HEK293 (cell line): ENCODE measurements around the gene ZNF260.

Experiments
- ATF2 ChIP-seq: fragments of 450-650 bp; formaldehyde crosslinking; IDR thresholded peaks from 2 replicates; pipeline ENCODE4 v1.5.1; 2016; ENCODE audit warnings: missing biosample characterization, missing genetic modification characterization, low read depth
- BCL11A ChIP-seq: fragments of 450-650 bp; formaldehyde crosslinking; IDR thresholded peaks from 2 replicates; pipeline ENCODE4 v1.5.1; 2016; ENCODE audit warnings: low read depth, missing biosample characterization, missing genetic modification characterization
- GLI2 ChIP-seq: fragments of 450-650 bp; formaldehyde crosslinking; IDR thresholded peaks from 2 replicates; pipeline ENCODE4; 2017; ENCODE audit warnings: missing biosample characterization, missing genetic modification characterization, low read depth, borderline replicate concordance
- GLI4 ChIP-seq: fragments of 450-650 bp; formaldehyde crosslinking; IDR thresholded peaks from 2 replicates; pipeline ENCODE4 v1.5.1; 2016; ENCODE audit warnings: missing biosample characterization, missing genetic modification characterization
- GLIS1 ChIP-seq: fragments of 450-650 bp; formaldehyde crosslinking; IDR thresholded peaks from 2 replicates; pipeline ENCODE4 v1.5.1; 2016; ENCODE audit warnings: missing biosample characterization, missing genetic modification characterization
- HOXD13 ChIP-seq: sonication (generic); formaldehyde crosslinking; IDR thresholded peaks from 2 replicates; pipeline ENCODE4 v1.8.0; 2022; ENCODE audit warnings: missing genetic modification reagents, borderline replicate concordance
- KLF16 ChIP-seq: fragments of 450-650 bp; formaldehyde crosslinking; IDR thresholded peaks from 2 replicates; pipeline ENCODE4 v1.5.1; 2017; ENCODE audit warnings: missing biosample characterization, missing genetic modification characterization
- KLF7 ChIP-seq: fragments of 450-650 bp; formaldehyde crosslinking; IDR thresholded peaks from 2 replicates; pipeline ENCODE4 v1.5.1; 2016; ENCODE audit warnings: missing biosample characterization, missing genetic modification characterization, borderline replicate concordance
- OSR2 ChIP-seq: fragments of 450-650 bp; formaldehyde crosslinking; IDR thresholded peaks from 2 replicates; pipeline ENCODE4 v1.5.1; 2016; ENCODE audit warnings: missing biosample characterization, missing genetic modification characterization
- RBAK ChIP-seq: fragments of 450-650 bp; formaldehyde crosslinking; IDR thresholded peaks from 2 replicates; pipeline ENCODE4 v1.5.1; 2016; ENCODE audit warnings: missing biosample characterization, missing genetic modification characterization
- REPIN1 ChIP-seq: fragments of 450-650 bp; formaldehyde crosslinking; IDR thresholded peaks from 2 replicates; pipeline ENCODE4 v1.5.1; 2017; ENCODE audit warnings: missing biosample characterization, missing genetic modification characterization, low read depth
- SP7 ChIP-seq: fragments of 450-650 bp; formaldehyde crosslinking; IDR thresholded peaks from 2 replicates; pipeline ENCODE4 v1.5.1; 2016; ENCODE audit warnings: missing biosample characterization, missing genetic modification characterization
- YY2 ChIP-seq: fragments of 450-650 bp; formaldehyde crosslinking; IDR thresholded peaks from 2 replicates; pipeline ENCODE4 v1.5.1; 2016; ENCODE audit warnings: missing biosample characterization, missing genetic modification characterization
- ZBTB10 ChIP-seq: fragments of 450-650 bp; formaldehyde crosslinking; IDR thresholded peaks from 2 replicates; pipeline ENCODE4 v1.5.1; 2016; ENCODE audit warnings: missing biosample characterization, missing genetic modification characterization
- ZBTB44 ChIP-seq: fragments of 450-650 bp; IDR thresholded peaks from 2 replicates; pipeline ENCODE4 v1.5.1; 2018; ENCODE audit warnings: missing biosample characterization, mild to moderate bottlenecking, missing genetic modification characterization
- ZIC2 ChIP-seq: fragments of 450-650 bp; formaldehyde crosslinking; IDR thresholded peaks from 2 replicates; pipeline ENCODE4 v1.5.1; 2016; ENCODE audit warnings: missing biosample characterization, missing genetic modification characterization
- ZNF2 ChIP-seq: fragments of 450-650 bp; formaldehyde crosslinking; IDR thresholded peaks from 2 replicates; pipeline ENCODE4 v1.5.1; 2016; ENCODE audit warnings: missing biosample characterization, missing genetic modification characterization
- ZNF214 ChIP-seq: fragments of 450-650 bp; formaldehyde crosslinking; IDR thresholded peaks from 2 replicates; pipeline ENCODE4 v1.5.1; 2017; ENCODE audit warnings: missing biosample characterization, mild to moderate bottlenecking, missing genetic modification characterization, borderline replicate concordance
- ZNF221 ChIP-seq: fragments of 450-650 bp; formaldehyde crosslinking; IDR thresholded peaks from 2 replicates; pipeline ENCODE4 v1.5.1; 2017; ENCODE audit warnings: missing biosample characterization, missing genetic modification characterization, borderline replicate concordance
- ZNF23 ChIP-seq: fragments of 450-650 bp; formaldehyde crosslinking; IDR thresholded peaks from 2 replicates; pipeline ENCODE4 v1.5.1; 2016; ENCODE audit warnings: missing biosample characterization, missing genetic modification characterization, borderline replicate concordance
- ZNF239 ChIP-seq: fragments of 450-650 bp; formaldehyde crosslinking; IDR thresholded peaks from 2 replicates; pipeline ENCODE4 v1.5.1; 2016; ENCODE audit warnings: missing biosample characterization, missing genetic modification characterization
- ZNF302 ChIP-seq: fragments of 450-650 bp; formaldehyde crosslinking; IDR thresholded peaks from 2 replicates; pipeline ENCODE4 v1.5.1; 2016; ENCODE audit warnings: missing biosample characterization, missing genetic modification characterization, low read depth
- ZNF324 ChIP-seq: fragments of 450-650 bp; formaldehyde crosslinking; IDR thresholded peaks from 2 replicates; pipeline ENCODE4 v1.5.1; 2016; ENCODE audit warnings: missing biosample characterization, missing genetic modification characterization
- ZNF341 ChIP-seq: fragments of 450-650 bp; formaldehyde crosslinking; IDR thresholded peaks from 2 replicates; pipeline ENCODE4; 2016; ENCODE audit warnings: low read depth, missing biosample characterization, missing genetic modification characterization
- ZNF37A ChIP-seq: fragments of 450-650 bp; IDR thresholded peaks from 2 replicates; pipeline ENCODE4 v1.5.1; 2018; ENCODE audit warnings: missing biosample characterization, missing genetic modification characterization
- ZNF404 ChIP-seq: fragments of 450-650 bp; formaldehyde crosslinking; IDR thresholded peaks from 2 replicates; pipeline ENCODE4 v1.5.1; 2017; ENCODE audit warnings: missing biosample characterization, missing genetic modification characterization
- ZNF501 ChIP-seq: fragments of 450-650 bp; formaldehyde crosslinking; IDR thresholded peaks from 2 replicates; pipeline ENCODE4 v1.5.1; 2016; ENCODE audit warnings: missing biosample characterization, missing genetic modification characterization
- ZNF514 ChIP-seq: fragments of 450-650 bp; formaldehyde crosslinking; IDR thresholded peaks from 2 replicates; pipeline ENCODE4 v1.5.1; 2016; ENCODE audit warnings: missing biosample characterization, missing genetic modification characterization
- ZNF529 ChIP-seq: fragments of 450-650 bp; formaldehyde crosslinking; IDR thresholded peaks from 2 replicates; pipeline ENCODE4 v1.5.1; 2017; ENCODE audit warnings: missing genetic modification characterization, missing biosample characterization; ENCODE audit not compliant: insufficient replicate concordance
- ZNF549 ChIP-seq: fragments of 450-650 bp; IDR thresholded peaks from 2 replicates; pipeline ENCODE4 v1.5.1; 2018; ENCODE audit warnings: missing biosample characterization, missing genetic modification characterization, mild to moderate bottlenecking, inconsistent platforms, moderate library complexity
- ZNF629 ChIP-seq: fragments of 450-650 bp; formaldehyde crosslinking; IDR thresholded peaks from 2 replicates; pipeline ENCODE4 v1.5.1; 2017; ENCODE audit warnings: missing biosample characterization, missing genetic modification characterization
- ZNF692 ChIP-seq: fragments of 450-650 bp; formaldehyde crosslinking; IDR thresholded peaks from 2 replicates; pipeline ENCODE4 v1.5.1; 2016; ENCODE audit warnings: missing biosample characterization, missing genetic modification characterization
- ZNF776 ChIP-seq: fragments of 450-650 bp; formaldehyde crosslinking; IDR thresholded peaks from 2 replicates; pipeline ENCODE4 v1.5.0; 2017; ENCODE audit warnings: missing biosample characterization, missing genetic modification characterization, borderline replicate concordance
- ZNF843 ChIP-seq: fragments of 450-650 bp; formaldehyde crosslinking; IDR thresholded peaks from 2 replicates; pipeline ENCODE4 v1.5.1; 2016; ENCODE audit warnings: missing biosample characterization, missing genetic modification characterization
- ZSCAN30 ChIP-seq: fragments of 450-650 bp; IDR thresholded peaks from 2 replicates; pipeline ENCODE4 v1.5.1; 2018; ENCODE audit warnings: missing biosample characterization, mild to moderate bottlenecking, missing genetic modification characterization, moderate library complexity

The ZNF260 gene

GRCh38 chr19:36528194-36528920 lies at the start of gene ZNF260 (continued):
- TF ChIP-seq ATF2 (tag by site-specific recombination) (no peak), ZNF221 (tag by site-specific recombination) (peak; percentile 28; the same call in 1 of the 2 replicates), ZBTB44 (tag by site-specific recombination) (peak; percentile 70), OSR2 (tag by site-specific recombination) (0 out of 2 replicates have a peak, but pooled peaks have one; percentile 8), GLI2 (tag by site-specific recombination) (no peak; the same call in 1 of the 2 replicates), ZNF404 (tag by site-specific recombination) (0 out of 2 replicates have a peak, but pooled peaks have one; percentile 5), GLI4 (tag by site-specific recombination) (no peak), ZNF692 (tag by site-specific recombination) (peak; percentile 92), BCL11A (tag by site-specific recombination) (no peak), ZNF629 (tag by site-specific recombination) (peak; percentile 87), YY2 (tag by site-specific recombination) (peak; percentile 92), ZSCAN30 (tag by site-specific recombination) (peak; percentile 82), ZNF514 (tag by site-specific recombination) (no peak), ZNF23 (tag by site-specific recombination) (no peak), GLIS1 (tag by site-specific recombination) (peak; percentile 93), ZNF843 (tag by site-specific recombination) (peak; percentile 80), ZNF324 (tag by site-specific recombination) (peak; percentile 95), ZNF302 (tag by site-specific recombination) (no peak), ZNF239 (tag by site-specific recombination) (no peak), ZNF2 (peak; percentile 96), ZNF214 (tag by site-specific recombination) (no peak), ZNF776 (tag by site-specific recombination) (no peak), ZBTB10 (tag by site-specific recombination) (no peak; the same call in 1 of the 2 replicates), ZNF341 (tag by site-specific recombination) (peak; percentile 68), RBAK (tag by site-specific recombination) (no peak), KLF7 (tag by site-specific recombination) (peak; percentile 96), HOXD13 (CRISPR knock-in tag) (no peak), ZNF501 (tag by site-specific recombination) (peak; percentile 85), ZNF549 (tag by site-specific recombination) (no peak), ZNF529 (tag by site-specific recombination) (no peak), ZNF37A (tag by site-specific recombination) (no peak), SP7 (peak; percentile 86), ZIC2 (tag by site-specific recombination) (peak; percentile 88; the same call in 1 of the 2 replicates), REPIN1 (no peak; the same call in 1 of the 2 replicates), KLF16 (tag by site-specific recombination) (peak; percentile 90)
